Stomach (tissue), 4 donors: Measurements from ENCODE around the gene CORO1A.
"Not testable (repeated sequence)": the region's sequence is repeated elsewhere in the genome, so short reads cannot be mapped to it uniquely, and the experiment has no call there.

Experiments used
- POLR2A ChIP-seq, 4 donors: fragments of 450-650 bp; IDR thresholded peaks; one replicate each; pipeline ENCODE4 v1.6.1; 2016; ENCODE audit warnings: antibody characterized with exemption in 4 of 4, control low read depth in 2 of 4, mild to moderate bottlenecking in 1 of 4, moderate library complexity in 1 of 4
- TF ChIP-seq, protein P1 (sequence below), 7 experiments: fragments of 450-650 bp in 4 of 7; fragments of 200-600 bp in 3 of 7; sonication (generic) in 3 of 7; IDR thresholded peaks; one replicate each; pipeline ENCODE4 v1.5.1; 2016 to 2019; ENCODE audit warnings: antibody characterized with exemption in 7 of 7, control low read depth in 2 of 7, mild to moderate bottlenecking in 1 of 7

DNA sequence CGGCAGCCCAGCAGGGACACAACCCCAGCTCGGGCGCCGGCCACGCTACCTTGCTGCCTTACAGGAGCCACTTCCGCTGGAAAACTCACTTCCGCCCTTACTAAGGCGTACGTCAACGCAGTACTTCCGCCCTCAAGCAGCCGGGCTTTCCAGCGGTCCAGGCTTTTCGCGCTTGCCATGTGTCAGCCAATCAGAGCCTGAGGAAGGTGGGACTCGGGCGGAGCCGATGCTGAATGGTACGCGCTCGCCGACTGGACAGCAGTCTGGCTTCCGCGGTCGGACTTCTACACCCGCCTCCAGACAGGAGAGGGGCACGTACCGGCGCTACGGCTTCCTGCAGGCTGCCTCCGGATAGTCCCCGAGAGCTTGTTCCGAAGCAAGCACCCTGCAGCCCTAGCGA, 10.2 kb downstream of the CORO1A start, which contains the start of the genes BOLA2B and SLX1A:
- TF ChIP-seq, protein P1, sequence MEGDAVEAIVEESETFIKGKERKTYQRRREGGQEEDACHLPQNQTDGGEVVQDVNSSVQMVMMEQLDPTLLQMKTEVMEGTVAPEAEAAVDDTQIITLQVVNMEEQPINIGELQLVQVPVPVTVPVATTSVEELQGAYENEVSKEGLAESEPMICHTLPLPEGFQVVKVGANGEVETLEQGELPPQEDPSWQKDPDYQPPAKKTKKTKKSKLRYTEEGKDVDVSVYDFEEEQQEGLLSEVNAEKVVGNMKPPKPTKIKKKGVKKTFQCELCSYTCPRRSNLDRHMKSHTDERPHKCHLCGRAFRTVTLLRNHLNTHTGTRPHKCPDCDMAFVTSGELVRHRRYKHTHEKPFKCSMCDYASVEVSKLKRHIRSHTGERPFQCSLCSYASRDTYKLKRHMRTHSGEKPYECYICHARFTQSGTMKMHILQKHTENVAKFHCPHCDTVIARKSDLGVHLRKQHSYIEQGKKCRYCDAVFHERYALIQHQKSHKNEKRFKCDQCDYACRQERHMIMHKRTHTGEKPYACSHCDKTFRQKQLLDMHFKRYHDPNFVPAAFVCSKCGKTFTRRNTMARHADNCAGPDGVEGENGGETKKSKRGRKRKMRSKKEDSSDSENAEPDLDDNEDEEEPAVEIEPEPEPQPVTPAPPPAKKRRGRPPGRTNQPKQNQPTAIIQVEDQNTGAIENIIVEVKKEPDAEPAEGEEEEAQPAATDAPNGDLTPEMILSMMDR (IDR thresholded peaks at IDR 0.05): not testable (repeated sequence)
- not testable (repeated sequence) for TF ChIP-seq POLR2A (IDR thresholded peaks at IDR 0.05)
